NCI-H128 (cell line): ENCODE data around the gene GRIN2A.

ENCODE experiments used
- DNase-seq: peaks from one replicate; lab custom pipeline; 2025; ENCODE audit not compliant: unreplicated experiment; lab: John Stamatoyannopoulos, UW

GRIN2A gene

GRCh38 chr16:10137341-10137740 lies 44.9 kb downstream of the GRIN2A start:
- no peak for DNase-seq

GRCh38 chr16:10136916-10137315 lies 45.3 kb downstream of the GRIN2A start:
- no peak for DNase-seq

GRCh38 chr16:10130538-10130937 lies 51.7 kb downstream of the GRIN2A start:
- no peak for DNase-seq

- DNase-seq = no peak
Observed at GRCh38 chr16:10128397-10129258, 53.6 kb downstream of the GRIN2A start.

GRCh38 chr16:10126686-10127085 lies 55.5 kb downstream of the GRIN2A start:
- no peak for DNase-seq

- DNase-seq = no peak
Observed at GRCh38 chr16:10123141-10123540, 59.1 kb downstream of the GRIN2A start.

GRCh38 chr16:10122546-10122945 lies 59.7 kb downstream of the GRIN2A start:
- DNase-seq = no peak

- no peak for DNase-seq
Observed at GRCh38 chr16:10121897-10122425, 60.3 kb downstream of the GRIN2A start.

- no peak for DNase-seq
Observed at GRCh38 chr16:10121491-10121890, 60.7 kb downstream of the GRIN2A start.

GRCh38 chr16:10120953-10121352 lies 61.3 kb downstream of the GRIN2A start:
- DNase-seq = no peak

- DNase-seq = no peak
Observed at GRCh38 chr16:10114409-10114808, 67.8 kb downstream of the GRIN2A start.

GRCh38 chr16:10113248-10113647 lies 69.0 kb downstream of the GRIN2A start:
- DNase-seq = no peak

- DNase-seq = no peak
Observed at GRCh38 chr16:10112021-10112420, 70.2 kb downstream of the GRIN2A start.

GRCh38 chr16:10111156-10111761 lies 71.0 kb downstream of the GRIN2A start:
- DNase-seq = no peak

GRCh38 chr16:10110552-10110951 lies 71.7 kb downstream of the GRIN2A start:
- DNase-seq = no peak

- no peak for DNase-seq
Observed at GRCh38 chr16:10107081-10107480, 75.1 kb downstream of the GRIN2A start.

GRCh38 chr16:10103700-10104099 lies 78.5 kb downstream of the GRIN2A start:
- DNase-seq = no peak

GRCh38 chr16:10103118-10103517 lies 79.1 kb downstream of the GRIN2A start:
- DNase-seq = no peak

- DNase-seq = no peak
Observed at GRCh38 chr16:10100829-10101228, 81.4 kb downstream of the GRIN2A start.

GRCh38 chr16:10098991-10099390 lies 83.2 kb downstream of the GRIN2A start:
- DNase-seq = no peak

- no peak for DNase-seq
Observed at GRCh38 chr16:10097271-10097670, 85.0 kb downstream of the GRIN2A start.

- DNase-seq = no peak
Observed at GRCh38 chr16:10093576-10093975, 88.7 kb downstream of the GRIN2A start.
